ENCODE results near the gene MXD4. TPM values are rescaled to one million over a fixed set of nuclear protein-coding genes. Genes with fewer than 3 reads are reported as not detected.

MXD4 gene
- total RNA-seq, 1 experiment from 2014 or later, result 22.0 TPM

DNA sequence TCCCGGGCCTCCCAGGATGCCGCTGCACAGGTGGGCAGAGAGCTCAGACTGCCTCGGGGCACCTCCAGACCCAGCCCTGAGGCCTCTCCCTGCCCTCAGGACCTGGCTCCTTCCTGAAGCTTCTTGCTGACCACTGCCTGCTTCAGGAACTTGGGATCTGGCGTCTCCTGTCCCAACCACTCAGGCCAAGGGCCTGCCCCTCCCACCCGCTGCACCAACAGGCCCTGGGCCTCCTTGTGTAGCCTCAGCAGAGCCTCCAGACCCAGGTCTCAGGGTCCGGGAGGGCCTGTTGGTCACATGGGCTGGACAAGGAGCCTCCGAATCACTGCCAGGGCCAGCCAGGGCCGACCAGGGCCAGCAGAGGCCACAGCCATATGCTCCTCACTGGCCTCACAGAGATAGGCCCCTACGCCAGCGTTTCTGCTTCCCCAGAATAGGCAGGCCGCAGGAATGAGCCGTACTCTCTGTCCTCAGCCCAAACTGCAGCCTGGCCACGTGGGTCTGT, 2.8 kb downstream of the MXD4 start:
- Histone ChIP-seq H4K20me1 (ENCODE audit: insufficient read depth) (no peaks in the 10 kb centered on the region), H3K27ac (ENCODE audit: low read depth, low read length) (no peak overlapping the region; the same call in 1 of the 2 replicates), H3K9ac (ENCODE audit: low read length) (no peak overlapping the region), H3K4me2 (ENCODE audit: low read length) (no peak overlapping the region), H3K4me3 (replicated peaks in 1 of 2; ENCODE audit: low read depth in 1 of 2, low read length in 2 of 2) (no peak overlapping the region), H3K4me1 (ENCODE audit: control insufficient read depth in 1 of 2, insufficient read depth in 2 of 2, low read length in 2 of 2) (peaks cover 9 to 15% of the 10 kb centered on the region in 2 experiments; a peak in 3 of 4 replicates), H2AFZ (ENCODE audit: low read depth, low read length, poor library complexity, severe bottlenecking) (no peak overlapping the region), H3K27me3 (ENCODE audit: insufficient read depth, low read length) (no peaks in the 10 kb centered on the region), H3K9me3 (ENCODE audit: control insufficient read depth in 1 of 2, insufficient read depth in 1 of 2, low read depth in 1 of 2, low read length in 2 of 2) (no peaks in the 10 kb centered on the region), H3K79me2 (ENCODE audit: insufficient read depth, low read length) (no peaks in the 10 kb centered on the region), H3K36me3 (ENCODE audit: control insufficient read depth in 1 of 2, insufficient read depth in 2 of 2, low read length in 2 of 2) (no peaks in the 10 kb centered on the region), H3K9me2 (ENCODE audit: insufficient read depth) (no peaks in the 10 kb centered on the region)
- DNase-seq (ENCODE audit: low read depth, low spot score), result no peak
- RAD21 ChIA-PET (ENCODE audit: low non-redundant PET in 1 of 2, low total read pairs in 2 of 2, uncharacterized antibody in 2 of 2, unreplicated experiment in 2 of 2), result no interaction called here
- POLR2A ChIA-PET, result no interaction called here
- no TSS peak for BruUV-seq (replicated peaks)
- intact Hi-C loops (cut with micrococcal nuclease), result no loop called here
- CTCF ChIA-PET, result no interaction called here
- TF ChIP-seq, protein P1, sequence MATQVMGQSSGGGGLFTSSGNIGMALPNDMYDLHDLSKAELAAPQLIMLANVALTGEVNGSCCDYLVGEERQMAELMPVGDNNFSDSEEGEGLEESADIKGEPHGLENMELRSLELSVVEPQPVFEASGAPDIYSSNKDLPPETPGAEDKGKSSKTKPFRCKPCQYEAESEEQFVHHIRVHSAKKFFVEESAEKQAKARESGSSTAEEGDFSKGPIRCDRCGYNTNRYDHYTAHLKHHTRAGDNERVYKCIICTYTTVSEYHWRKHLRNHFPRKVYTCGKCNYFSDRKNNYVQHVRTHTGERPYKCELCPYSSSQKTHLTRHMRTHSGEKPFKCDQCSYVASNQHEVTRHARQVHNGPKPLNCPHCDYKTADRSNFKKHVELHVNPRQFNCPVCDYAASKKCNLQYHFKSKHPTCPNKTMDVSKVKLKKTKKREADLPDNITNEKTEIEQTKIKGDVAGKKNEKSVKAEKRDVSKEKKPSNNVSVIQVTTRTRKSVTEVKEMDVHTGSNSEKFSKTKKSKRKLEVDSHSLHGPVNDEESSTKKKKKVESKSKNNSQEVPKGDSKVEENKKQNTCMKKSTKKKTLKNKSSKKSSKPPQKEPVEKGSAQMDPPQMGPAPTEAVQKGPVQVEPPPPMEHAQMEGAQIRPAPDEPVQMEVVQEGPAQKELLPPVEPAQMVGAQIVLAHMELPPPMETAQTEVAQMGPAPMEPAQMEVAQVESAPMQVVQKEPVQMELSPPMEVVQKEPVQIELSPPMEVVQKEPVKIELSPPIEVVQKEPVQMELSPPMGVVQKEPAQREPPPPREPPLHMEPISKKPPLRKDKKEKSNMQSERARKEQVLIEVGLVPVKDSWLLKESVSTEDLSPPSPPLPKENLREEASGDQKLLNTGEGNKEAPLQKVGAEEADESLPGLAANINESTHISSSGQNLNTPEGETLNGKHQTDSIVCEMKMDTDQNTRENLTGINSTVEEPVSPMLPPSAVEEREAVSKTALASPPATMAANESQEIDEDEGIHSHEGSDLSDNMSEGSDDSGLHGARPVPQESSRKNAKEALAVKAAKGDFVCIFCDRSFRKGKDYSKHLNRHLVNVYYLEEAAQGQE (IDR thresholded peaks at IDR 0.05; ENCODE audit: low read depth), result no peak
- no peak for TF ChIP-seq TCF7L2 (IDR thresholded peaks at IDR 0.05; ENCODE audit: borderline replicate concordance, extremely low read depth, insufficient read depth, insufficient read length)
- TF ChIP-seq, protein P2, sequence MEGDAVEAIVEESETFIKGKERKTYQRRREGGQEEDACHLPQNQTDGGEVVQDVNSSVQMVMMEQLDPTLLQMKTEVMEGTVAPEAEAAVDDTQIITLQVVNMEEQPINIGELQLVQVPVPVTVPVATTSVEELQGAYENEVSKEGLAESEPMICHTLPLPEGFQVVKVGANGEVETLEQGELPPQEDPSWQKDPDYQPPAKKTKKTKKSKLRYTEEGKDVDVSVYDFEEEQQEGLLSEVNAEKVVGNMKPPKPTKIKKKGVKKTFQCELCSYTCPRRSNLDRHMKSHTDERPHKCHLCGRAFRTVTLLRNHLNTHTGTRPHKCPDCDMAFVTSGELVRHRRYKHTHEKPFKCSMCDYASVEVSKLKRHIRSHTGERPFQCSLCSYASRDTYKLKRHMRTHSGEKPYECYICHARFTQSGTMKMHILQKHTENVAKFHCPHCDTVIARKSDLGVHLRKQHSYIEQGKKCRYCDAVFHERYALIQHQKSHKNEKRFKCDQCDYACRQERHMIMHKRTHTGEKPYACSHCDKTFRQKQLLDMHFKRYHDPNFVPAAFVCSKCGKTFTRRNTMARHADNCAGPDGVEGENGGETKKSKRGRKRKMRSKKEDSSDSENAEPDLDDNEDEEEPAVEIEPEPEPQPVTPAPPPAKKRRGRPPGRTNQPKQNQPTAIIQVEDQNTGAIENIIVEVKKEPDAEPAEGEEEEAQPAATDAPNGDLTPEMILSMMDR (IDR thresholded peaks at IDR 0.05 in 2 of 3, conservative IDR thresholded peaks at IDR 0.05 in 1 of 3; ENCODE audit: borderline replicate concordance in 1 of 3, insufficient read depth in 1 of 3, low read depth in 2 of 3, low read length in 2 of 3), result no peak
- TF ChIP-seq ZNF274 (IDR thresholded peaks at IDR 0.05; ENCODE audit: low read depth, low read length), result no peak
- TF ChIP-seq JUND (IDR thresholded peaks at IDR 0.05), result no peak
- no peak for ATAC-seq
